Testis (tissue), 3 donors: ENCODE measurements around the gene IL17RD. TPM values are rescaled to one million over a fixed set of nuclear protein-coding genes. Genes with fewer than 3 reads are reported as not detected.
"Not testable (repeated sequence)": the region's sequence is repeated elsewhere in the genome, so short reads cannot be mapped to it uniquely, and the experiment has no call there.

Experiments
- DNase-seq: peaks from one replicate; pipeline ENCODE4 v3.0.0-alpha.2; 2019
- H3K27ac ChIP-seq, 2 donors: fragments of 200-600 bp; sonication (generic); one replicate each; pipeline ENCODE4 v1.5.1; 2019
- H3K27me3 ChIP-seq: fragments of 200-600 bp; sonication (generic); one replicate; pipeline ENCODE4 v1.5.1; 2019
- H3K36me3 ChIP-seq: fragments of 200-600 bp; sonication (generic); one replicate; pipeline ENCODE4 v1.5.1; 2017; ENCODE audit warnings: low read depth; ENCODE audit errors: missing control alignments
- H3K4me1 ChIP-seq: fragments of 200-600 bp; sonication (generic); one replicate; pipeline ENCODE4 v1.5.1; 2019
- H3K4me3 ChIP-seq, 2 donors: fragments of 200-600 bp; sonication (generic); one replicate each; pipeline ENCODE4 v1.5.1; 2017 to 2019
- H3K9me3 ChIP-seq: fragments of 200-600 bp; sonication (generic); one replicate; pipeline ENCODE4 v1.5.1; 2017
- POLR2A ChIP-seq: fragments of 450-650 bp; IDR thresholded peaks from one replicate; pipeline ENCODE4 v1.6.1; 2017; ENCODE audit warnings: antibody characterized with exemption, mild to moderate bottlenecking, moderate library complexity
- WGBS, 2 donors: methylation state at CpG; one replicate each; pipeline ENCODE4 v1.1.5; 2018; 5-methylcytosine and 5-hydroxymethylcytosine counted together
- intact Hi-C: fragments of 100-400 bp; cut with DNase I; formaldehyde crosslinking; loops from one replicate; pipeline ENCODE4 v1.15.1; 2023; ENCODE audit warnings: low total_unique reads
- polyA plus RNA-seq: library from polyadenylated mRNA; stranded (reverse); fragments of 350-450 nt; fragmentation: Illumina TruSeq; extraction: RNeasy Lipid Tissue Mini Kit (QIAGEN cat#74804); gene quantifications from one replicate; pipeline ENCODE4 v1.2.3, GENCODE V29; 2014; ENCODE audit warnings: low read depth, low replicate concordance; ENCODE audit not compliant: insufficient read depth
- total RNA-seq, 2 donors: library from RNA; depleted of rRNA; stranded (reverse); fragments of >200 nt; gene quantifications; one replicate each; pipeline ENCODE4 v1.2.3, GENCODE V29; 2016
- TF ChIP-seq, protein P1 (sequence below), 3 experiments: fragments of 450-650 bp in 2 of 3; fragments of 200-600 bp in 1 of 3; sonication (generic) in 1 of 3; IDR thresholded peaks; one replicate each; pipeline ENCODE4 v1.5.1; 2016 to 2019; ENCODE audit warnings: antibody characterized with exemption in 3 of 3, mild to moderate bottlenecking in 2 of 3, moderate library complexity in 1 of 3

Gene IL17RD
- total and polyA plus RNA-seq, 3 donors from 2014 or later: 25.0 to 29.9 (median 27.9) TPM

DNA sequence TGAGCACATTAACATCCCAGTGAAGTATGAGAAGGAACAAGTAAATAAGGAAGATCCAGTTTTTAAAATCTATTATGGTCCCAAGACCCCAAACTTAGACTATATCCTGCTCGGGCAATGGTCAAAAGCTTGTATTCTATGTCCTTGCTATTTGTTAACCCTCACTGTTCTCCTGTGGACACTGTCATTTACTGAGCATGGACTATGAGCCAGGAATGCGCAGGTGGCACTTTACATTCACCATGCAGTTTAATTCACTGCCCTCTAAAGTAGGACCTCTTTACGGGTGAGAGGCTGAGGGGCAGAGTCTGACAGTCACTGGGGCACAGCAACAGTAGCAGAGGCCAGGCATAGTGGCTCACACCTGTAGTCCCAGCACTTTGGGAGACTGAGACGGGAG, 76.1 kb downstream of the IL17RD start:
- Histone ChIP-seq H3K27ac (no peak overlapping the region), H3K27me3 (no peaks in the 10 kb centered on the region), H3K4me3 (no peak overlapping the region), H3K36me3 (no peaks in the 10 kb centered on the region), H3K9me3 (no peaks in the 10 kb centered on the region), H3K4me1 (peaks cover 17% of the 10 kb centered on the region)
- TF ChIP-seq, protein P1, sequence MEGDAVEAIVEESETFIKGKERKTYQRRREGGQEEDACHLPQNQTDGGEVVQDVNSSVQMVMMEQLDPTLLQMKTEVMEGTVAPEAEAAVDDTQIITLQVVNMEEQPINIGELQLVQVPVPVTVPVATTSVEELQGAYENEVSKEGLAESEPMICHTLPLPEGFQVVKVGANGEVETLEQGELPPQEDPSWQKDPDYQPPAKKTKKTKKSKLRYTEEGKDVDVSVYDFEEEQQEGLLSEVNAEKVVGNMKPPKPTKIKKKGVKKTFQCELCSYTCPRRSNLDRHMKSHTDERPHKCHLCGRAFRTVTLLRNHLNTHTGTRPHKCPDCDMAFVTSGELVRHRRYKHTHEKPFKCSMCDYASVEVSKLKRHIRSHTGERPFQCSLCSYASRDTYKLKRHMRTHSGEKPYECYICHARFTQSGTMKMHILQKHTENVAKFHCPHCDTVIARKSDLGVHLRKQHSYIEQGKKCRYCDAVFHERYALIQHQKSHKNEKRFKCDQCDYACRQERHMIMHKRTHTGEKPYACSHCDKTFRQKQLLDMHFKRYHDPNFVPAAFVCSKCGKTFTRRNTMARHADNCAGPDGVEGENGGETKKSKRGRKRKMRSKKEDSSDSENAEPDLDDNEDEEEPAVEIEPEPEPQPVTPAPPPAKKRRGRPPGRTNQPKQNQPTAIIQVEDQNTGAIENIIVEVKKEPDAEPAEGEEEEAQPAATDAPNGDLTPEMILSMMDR (IDR thresholded peaks at IDR 0.05): no peak
- TF ChIP-seq POLR2A: no peak
- intact Hi-C loops: no loop called here
- WGBS, 2 donors: 93 to 96% methylated on average over 3 to 4 of the region's 4 CpGs
- no peak for DNase-seq

DNA sequence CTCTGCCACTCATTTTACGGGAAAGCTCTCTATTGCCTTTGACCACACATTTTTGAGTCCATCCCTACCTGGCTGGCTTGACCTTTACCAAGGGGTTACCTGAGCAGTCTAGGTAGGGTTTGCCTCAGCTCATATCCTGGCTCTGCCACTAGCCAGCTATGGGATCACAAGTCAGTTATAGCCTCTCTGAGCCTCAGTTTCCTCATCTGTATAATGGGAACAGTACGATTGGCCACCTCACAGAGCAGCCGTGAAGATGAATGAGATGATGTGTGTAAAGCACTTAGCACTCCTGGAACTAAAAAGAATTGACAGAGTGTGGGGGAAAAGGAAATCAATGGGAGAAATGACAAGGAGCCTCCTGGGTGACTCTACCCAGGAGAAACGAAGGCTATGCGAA, 76.7 kb downstream of the IL17RD start:
- intact Hi-C loops: no loop called here
- WGBS, 2 donors: 86 to 93% methylated on average over 5 of the region's 5 CpGs

DNA sequence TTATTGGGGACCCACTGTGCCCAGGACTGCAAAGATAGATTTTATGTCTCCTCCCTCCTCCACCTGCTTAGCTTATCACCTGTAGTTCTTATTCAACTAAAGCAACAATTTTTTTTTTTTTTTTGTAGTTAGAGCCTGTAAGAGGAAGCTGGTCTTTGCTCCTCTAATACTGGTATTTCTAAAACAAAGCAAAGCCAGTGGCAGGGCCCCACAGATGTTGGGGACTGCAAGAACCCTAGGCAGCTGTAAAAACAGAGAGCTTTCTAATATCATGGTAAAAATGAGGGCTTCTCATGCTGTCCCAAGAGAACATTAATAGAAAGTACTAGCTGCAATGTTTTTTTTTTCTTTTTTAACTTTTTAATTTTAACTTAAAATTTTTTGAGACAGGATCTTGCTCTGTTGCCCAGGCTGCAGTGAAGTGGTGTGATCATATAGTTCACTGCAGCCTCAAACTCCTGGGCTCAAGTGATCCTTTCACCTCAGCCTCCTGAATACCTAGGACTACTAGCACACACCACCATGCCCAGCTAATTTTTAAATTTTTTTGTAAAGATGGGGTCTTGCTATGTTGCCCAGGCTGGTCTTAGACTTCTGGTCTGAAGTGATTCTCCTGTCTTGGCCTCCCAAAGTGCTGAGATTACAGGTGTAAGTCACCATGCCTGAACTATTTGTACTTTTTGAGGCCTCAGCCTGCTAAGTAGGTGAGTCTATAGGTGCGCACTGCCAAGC, 77.6 kb downstream of the IL17RD start:
- 90 to 95% methylated on average over 1 of the region's 1 CpG for WGBS, 2 donors
- intact Hi-C loops: no loop called here
- no peak for DNase-seq
- Histone ChIP-seq H3K4me3 (no peak overlapping the region), H3K4me1 (peaks cover 17% of the 10 kb centered on the region), H3K27ac (peak overlapping the region in 1 of 2 donors; percentile 61), H3K36me3 (no peaks in the 10 kb centered on the region), H3K9me3 (no peaks in the 10 kb centered on the region), H3K27me3 (no peaks in the 10 kb centered on the region)
- TF ChIP-seq POLR2A: no peak
- TF ChIP-seq, protein P1 (IDR thresholded peaks at IDR 0.05): no peak

More for the DNA sequence above, 76.7 kb downstream of the IL17RD start:
- Histone ChIP-seq H3K36me3 (no peaks in the 10 kb centered on the region), H3K4me1 (peaks cover 17% of the 10 kb centered on the region), H3K27ac (no peak overlapping the region), H3K27me3 (no peaks in the 10 kb centered on the region), H3K9me3 (no peaks in the 10 kb centered on the region), H3K4me3 (no peak overlapping the region)
- TF ChIP-seq, protein P1 (IDR thresholded peaks at IDR 0.05): no peak
- TF ChIP-seq POLR2A: no peak
- DNase-seq: no peak

- Histone ChIP-seq H3K36me3 (no peaks in the 10 kb centered on the region), H3K9me3 (no peaks in the 10 kb centered on the region), H3K27ac (peak overlapping the region; percentile 61 to 65), H3K4me1 (peaks cover 17% of the 10 kb centered on the region), H3K27me3 (no peaks in the 10 kb centered on the region), H3K4me3 (no peak overlapping the region)
- peak; percentile 83 for DNase-seq
- TF ChIP-seq POLR2A: no peak
- intact Hi-C loops: no loop called here
Observed at GRCh38 chr3:57086201-57086600, 79.0 kb downstream of the IL17RD start.

DNA sequence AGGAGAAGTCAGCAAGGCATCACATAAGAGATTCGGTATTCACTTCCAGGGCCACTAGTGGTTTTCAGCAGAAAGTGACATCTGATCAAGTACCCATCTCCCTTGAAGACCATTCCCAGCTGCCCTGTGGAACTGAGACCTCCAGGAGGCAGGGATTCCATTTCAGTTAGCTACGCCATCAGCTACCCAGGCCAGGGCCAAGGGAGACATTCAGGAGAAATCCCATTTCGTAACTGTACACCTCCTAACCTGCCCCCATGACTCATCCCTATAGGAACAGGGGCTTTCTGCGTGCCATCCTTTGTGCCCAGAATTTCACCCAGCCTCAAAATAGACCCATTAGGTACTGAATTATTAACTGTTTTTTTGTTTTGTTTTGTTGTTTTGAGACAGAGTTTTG, 79.9 kb downstream of the IL17RD start:
- intact Hi-C loops: no loop called here
- Histone ChIP-seq H3K4me3 (no peak overlapping the region), H3K9me3 (no peaks in the 10 kb centered on the region), H3K36me3 (no peaks in the 10 kb centered on the region), H3K4me1 (peaks cover 17% of the 10 kb centered on the region), H3K27me3 (no peaks in the 10 kb centered on the region), H3K27ac (no peak overlapping the region)
- TF ChIP-seq, protein P1 (IDR thresholded peaks at IDR 0.05): no peak
- TF ChIP-seq POLR2A: no peak
- DNase-seq: no peak
- WGBS, 2 donors: 89 to 92% methylated on average over 4 of the region's 4 CpGs

DNA sequence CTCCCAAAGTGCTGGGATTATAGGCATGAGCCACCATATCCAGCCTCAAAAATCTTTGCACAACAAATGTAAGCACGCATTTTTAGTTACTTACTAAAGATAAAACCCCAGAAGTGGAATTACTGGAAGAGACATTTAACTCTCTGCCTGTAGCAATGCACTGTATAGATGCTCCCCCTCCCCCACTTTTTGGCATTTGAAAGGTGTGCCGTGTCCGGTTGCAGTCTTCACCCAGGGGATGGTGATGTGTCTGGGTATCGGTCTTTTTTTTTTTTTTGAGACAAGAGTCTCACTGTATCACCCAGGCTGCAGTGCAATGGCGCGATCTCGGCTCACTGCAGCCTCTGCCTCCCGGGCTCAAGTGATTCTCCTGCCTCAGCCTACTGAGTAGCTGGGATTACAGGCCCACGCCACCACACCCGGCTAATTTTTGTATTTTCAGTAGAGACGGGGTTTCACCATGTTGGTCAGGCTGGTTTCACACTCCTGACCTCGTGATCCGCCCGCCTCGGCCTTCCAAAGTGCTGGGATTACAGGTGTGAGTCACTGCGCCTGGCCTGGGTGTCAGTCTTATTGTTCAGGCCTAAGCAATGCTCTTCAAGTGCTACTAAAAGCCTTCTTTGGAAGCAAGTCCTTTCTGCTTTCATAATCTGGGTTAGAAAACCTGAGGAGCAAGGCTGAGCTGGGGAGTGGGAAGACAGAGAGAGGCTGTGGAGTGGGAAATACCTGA, 81.7 kb downstream of the IL17RD start:
- H3K9me3 ChIP-seq, H3K27ac ChIP-seq, H3K4me3 ChIP-seq, H3K36me3 ChIP-seq, intact Hi-C loops, H3K27me3 ChIP-seq, DNase-seq: not testable (repeated sequence)
- 94% methylated on average over 16 of the region's 16 CpGs for WGBS, 2 donors
- peaks cover 19% of the 10 kb centered on the region for H3K4me1 ChIP-seq
